EL (cell line): ENCODE data around the gene CBFB.
A peak's percentile ranks its signal among the peaks of the same experiment; 100 is the strongest.
"Not testable (repeated sequence)": the region's sequence is repeated elsewhere in the genome, so short reads cannot be mapped to it uniquely, and the experiment has no call there.

Experiments
- DNase-seq: peaks from one replicate; pipeline ENCODE4 v3.0.0-alpha.2; 2016

Gene CBFB

DNA sequence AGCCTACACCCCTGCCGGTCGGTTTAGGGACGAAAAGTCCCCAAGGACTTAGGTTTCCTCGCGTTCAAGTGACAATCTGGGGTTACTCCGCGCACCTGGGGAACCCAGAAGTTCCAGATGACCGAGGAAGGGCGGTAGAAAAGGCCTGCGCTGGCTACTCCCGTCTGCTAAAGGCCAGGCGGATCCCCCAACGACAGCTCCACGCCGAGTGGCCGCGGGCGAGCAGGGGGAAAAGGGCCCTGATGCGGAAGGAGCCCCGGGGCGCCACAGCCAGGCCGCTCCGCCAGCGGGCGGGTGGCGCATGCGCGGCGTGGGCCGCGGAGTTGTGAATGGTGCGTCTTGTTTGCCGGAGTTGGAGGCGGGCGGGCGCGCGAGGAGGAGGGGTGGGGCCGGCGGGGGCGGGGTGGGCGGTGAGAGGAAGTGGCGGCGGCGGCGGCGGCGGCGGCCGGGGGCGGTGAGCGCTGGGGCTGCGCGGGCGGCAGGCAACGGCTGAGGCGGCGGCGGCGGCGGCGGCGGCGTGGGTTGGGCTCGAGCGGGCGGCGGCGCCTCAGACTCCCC, at the start of gene CBFB:
TSS of gene CBFB (plus strand) at position 454 of the 558 bp plus-strand sequence. CDS start 259 bp downstream, outside the sequence.
- DNase-seq = peak; percentile 92

GRCh38 chr16:66983033-66983432, 45.9 kb upstream of the CBFB start:
- no peak for DNase-seq

DNA sequence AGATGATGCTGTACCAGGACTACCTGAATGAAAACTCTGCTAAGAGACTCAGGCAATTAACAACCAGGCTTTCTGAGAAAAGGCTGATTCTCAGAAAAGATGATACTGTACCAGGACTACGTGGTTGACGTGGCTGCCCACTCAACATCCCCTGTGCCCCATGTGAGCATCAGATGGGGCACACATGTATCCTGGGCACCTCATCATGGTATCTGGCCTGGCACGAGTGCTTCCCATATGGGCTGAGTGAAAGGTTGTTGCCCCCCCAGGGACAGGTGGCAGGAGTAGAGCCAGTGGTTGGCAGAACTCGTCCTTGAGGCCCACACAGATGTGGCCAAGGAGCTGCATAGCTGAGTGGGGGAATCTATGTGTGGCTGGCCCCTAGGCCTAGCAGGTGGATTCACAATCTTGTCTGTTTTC, 44.0 kb upstream of the CBFB start:
- DNase-seq = no peak

- no peak for DNase-seq
These were observed 42.4 kb upstream of the CBFB start for GRCh38 chr16:66986559-66986958.

DNA sequence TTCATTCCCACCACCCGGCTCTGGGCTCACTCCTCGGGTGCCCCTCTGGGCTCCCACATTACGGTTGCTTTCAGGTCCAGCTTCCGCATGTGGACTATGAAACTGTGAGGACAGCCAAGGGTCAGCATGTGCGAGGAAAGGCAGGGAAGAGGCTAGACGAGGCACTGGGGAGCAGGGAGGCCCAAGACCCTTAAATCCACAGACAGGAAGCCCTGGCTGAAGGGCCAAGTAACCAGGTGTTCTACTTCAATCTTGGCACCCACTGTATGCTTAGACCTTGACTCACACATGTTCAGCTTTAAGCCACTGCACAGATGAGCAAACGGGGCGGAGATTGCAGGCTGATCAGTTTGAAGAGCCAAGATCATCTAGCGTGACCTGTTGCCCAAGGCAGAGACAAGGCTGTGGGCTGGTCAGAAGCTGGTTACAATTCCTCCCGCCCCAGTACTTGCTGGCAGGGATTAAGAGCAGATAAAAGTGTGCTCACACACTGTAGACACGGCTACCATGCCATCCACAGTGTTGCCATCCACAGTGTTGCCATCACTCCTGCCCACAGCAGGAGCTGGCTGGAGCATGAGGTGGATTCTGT, 40.7 kb upstream of the CBFB start, which contains the start of gene CES4A:
TSS of gene CES4A (plus strand) at position 393 of the 592 bp plus-strand sequence. CDS start at position 577, 184 bp downstream.
- DNase-seq = peak; percentile 21

GRCh38 chr16:66991545-66992077, 37.3 kb upstream of the CBFB start:
- no peak for DNase-seq

- DNase-seq = not testable (repeated sequence)
These were observed 35.4 kb upstream of the CBFB start for GRCh38 chr16:66993558-66993957.

DNA sequence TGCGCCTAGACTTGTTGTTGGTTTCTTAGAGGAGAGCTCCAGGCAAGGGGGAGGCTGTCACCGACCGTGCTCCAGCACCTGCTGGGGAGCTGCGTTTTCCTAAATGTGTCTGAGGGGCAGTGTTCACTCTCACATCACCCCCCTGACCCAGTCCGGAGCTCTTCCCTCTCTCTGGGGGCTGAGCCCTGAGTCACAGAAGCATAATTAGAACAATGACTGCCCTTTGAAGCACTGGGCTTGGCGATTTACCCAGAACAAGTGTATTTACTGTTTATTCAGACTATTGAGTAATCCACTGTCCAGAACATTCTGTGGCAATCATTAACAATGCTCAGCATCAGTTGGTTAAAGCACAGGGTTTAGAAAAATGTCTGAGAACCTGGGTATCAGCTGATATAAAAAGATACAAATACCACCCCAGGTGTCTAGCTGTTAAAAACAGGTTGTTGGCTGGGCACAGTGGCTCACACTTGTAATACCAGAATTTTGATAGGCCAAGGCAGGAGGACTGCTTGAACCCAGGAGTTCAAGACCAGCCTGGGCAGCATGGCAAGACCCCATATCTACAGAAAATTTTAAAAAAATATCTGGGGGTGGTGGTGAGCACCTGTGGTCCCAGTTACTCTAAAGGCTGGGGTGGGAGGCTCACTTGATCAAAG, 32.5 kb upstream of the CBFB start:
- DNase-seq = peak; percentile 31

DNA sequence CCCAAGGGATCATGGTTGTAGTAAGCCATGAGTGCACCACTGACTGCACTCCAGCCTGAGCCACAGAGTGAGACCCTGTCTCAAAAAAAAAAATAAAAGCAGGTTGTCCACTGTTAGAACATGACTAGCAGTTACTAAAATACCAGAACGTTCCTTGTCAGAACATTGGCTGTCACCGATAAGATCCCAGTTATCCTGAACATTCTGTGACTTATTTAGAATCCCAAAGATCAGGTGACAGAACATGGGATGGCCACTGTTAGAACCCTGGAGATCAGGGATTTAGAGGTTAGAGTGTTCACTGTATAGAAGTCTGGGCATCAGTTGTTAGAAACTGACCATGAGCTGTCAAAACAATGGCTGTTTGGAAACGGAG, 32.0 kb upstream of the CBFB start:
- no peak for DNase-seq

DNA sequence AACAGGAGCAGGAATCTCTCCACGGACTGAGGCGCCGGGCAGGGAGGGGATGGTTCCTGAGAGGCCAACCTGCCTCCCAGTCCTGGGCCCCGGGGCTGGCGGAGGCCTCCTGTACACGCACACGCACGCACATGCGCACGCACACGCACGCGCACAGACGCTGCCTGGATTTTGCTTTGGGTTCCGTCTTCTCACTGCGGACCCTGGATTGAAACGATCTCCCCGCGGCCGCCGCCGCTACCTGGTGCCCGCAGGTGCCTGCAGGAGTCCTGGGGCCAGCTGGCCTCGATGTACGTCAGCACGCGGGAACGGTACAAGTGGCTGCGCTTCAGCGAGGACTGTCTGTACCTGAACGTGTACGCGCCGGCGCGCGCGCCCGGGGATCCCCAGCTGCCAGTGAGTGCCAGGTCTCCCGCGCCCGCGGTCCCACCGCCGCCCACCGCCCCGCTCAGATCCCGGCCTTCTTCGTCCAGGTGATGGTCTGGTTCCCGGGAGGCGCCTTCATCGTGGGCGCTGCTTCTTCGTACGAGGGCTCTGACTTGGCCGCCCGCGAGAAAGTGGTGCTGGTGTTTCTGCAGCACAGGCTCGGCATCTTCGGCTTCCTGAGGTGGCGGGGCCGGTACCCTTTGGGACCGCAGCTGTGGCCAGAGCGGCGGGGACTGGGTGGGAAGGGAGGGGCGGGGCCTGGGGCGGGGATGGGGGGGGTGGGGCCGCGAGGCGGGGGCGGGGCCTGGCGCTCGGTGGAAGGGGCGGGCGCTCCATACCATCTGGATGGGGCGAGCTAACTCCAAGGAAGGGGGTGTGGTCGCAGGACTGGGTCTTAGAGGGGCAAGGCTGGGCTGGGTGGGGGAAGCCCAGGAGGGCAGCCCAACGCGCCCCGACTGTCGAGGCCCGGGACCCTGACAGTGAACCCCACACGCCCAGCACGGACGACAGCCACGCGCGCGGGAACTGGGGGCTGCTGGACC, 28.3 kb upstream of the CBFB start:
- peak; percentile 32 for DNase-seq

- DNase-seq = peak; percentile 33
These were observed 27.2 kb upstream of the CBFB start for GRCh38 chr16:67001726-67002125.

DNA sequence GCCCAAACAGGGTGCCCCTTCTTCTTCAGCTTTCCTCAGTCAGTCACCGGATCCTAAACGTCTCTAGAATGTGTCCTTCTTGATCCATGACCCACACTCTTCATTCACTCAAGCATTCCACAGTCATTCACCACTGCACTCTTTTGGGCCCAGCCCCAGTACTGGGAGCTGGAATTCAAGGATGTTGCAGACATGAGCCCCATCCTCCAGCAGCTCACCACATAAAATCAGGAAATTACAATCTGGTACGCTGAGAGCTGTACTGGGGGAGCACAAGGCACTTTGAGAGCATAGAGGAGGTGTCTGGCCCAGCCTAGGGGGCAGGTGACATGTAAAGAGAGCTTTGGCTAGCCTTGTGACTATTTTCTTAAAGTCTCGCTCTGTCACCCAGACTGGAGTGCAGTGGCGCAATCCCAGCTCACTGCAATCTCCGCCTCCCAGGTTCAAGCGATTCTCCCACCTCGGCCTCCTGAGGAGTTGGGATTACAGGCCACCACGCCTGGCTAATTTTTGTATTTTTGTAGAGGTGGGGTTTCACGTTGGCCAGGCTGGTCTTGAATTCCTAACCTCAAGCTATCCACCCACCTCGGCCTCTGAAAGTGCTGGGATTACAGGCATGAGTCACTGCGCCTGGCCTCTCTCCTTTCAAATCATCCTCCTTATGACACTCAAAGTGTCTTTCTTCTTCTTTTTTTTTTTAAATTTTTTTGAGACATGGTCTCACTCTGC, 21.9 kb upstream of the CBFB start:
- DNase-seq = peak; percentile 56

- DNase-seq = no peak
These were observed 19.8 kb upstream of the CBFB start for GRCh38 chr16:67009158-67009557.

DNA sequence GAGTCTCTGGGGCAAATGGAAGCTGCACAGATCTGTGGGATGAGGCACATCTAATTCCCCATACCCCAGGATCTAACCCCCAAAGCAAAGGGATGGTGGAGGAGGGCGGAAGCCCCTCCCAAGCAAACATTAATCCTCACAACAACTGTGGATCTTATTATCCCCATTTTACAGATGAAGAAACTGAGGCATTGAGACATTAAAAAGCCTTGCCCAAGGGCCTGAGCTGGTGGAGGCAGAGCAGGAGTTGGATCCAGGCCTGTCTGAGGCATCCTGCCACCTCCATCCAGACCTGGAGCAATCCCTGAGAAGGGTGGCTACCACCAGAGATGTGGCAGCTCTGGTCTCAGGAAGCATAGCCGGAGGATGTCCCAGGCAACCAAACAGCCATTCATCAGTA, 17.7 kb upstream of the CBFB start:
- no peak for DNase-seq

DNA sequence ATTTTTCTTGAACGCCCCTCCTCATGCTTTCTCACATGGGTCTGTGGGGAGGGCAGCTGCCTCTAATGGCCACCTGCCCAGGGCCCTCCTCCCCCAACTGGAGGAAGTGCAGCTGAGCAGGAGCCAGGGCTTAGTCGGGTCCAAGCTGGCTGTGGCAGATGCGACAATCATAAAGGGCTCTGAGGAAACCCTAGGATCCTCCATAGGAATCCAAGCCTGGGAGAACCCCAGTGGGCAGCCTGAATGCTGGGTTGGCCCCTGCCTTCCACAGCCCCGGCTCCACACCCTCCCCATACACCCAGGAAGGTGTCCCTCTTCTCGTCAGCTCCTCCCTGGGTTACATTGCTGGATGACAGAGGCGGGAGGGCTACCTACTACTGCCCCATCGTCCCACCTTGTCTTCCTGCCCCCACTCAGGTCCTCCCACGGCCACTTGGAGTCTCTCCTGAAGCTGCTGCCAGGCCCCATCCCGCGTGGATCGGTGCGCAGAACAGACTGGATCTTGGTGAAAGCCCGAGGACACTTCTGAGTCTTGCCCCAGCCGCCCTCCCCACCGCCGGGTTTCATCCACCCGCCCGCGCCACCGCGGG, 15.6 kb upstream of the CBFB start:
- DNase-seq = no peak

DNA sequence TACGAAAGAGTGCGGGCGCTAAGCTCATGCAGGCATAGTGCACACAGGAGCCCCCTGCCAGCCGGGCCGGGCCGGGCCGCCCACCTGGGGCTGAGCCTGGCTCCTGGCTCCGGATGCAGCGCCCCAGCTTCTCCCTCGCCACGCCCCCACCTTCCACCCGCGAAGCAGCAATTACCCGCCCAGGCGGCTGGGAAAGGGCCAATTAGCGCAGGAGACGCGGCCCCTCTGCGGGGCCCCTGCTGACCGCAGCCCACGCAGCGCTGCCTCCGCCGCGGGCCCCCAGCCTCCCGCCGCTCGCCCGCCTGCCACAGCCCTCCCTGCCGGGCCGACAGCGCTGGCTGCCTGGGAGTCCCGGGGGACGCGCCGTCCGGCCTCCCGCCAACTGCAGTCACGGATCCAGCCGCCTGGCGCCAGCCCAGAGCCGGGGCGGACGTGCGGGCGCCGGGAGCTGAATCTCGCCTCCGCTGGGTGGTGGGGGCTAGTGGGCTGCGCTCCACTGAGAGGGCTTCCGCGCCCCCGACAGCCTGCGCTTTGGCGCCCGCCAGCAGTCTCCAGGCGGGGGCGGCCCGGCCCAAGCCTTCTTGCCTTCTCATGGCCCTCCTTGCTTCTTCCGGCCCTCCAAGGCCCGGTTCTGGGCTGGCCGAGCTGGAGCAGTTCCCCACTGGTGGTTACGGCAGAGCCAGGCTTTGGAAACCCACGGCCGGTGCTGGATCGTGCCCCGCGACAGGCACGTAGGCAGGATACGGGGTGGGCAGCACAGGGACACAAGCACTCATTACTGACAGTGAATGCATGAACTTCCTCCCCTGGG, 14.9 kb upstream of the CBFB start:
- DNase-seq = peak; percentile 64

DNA sequence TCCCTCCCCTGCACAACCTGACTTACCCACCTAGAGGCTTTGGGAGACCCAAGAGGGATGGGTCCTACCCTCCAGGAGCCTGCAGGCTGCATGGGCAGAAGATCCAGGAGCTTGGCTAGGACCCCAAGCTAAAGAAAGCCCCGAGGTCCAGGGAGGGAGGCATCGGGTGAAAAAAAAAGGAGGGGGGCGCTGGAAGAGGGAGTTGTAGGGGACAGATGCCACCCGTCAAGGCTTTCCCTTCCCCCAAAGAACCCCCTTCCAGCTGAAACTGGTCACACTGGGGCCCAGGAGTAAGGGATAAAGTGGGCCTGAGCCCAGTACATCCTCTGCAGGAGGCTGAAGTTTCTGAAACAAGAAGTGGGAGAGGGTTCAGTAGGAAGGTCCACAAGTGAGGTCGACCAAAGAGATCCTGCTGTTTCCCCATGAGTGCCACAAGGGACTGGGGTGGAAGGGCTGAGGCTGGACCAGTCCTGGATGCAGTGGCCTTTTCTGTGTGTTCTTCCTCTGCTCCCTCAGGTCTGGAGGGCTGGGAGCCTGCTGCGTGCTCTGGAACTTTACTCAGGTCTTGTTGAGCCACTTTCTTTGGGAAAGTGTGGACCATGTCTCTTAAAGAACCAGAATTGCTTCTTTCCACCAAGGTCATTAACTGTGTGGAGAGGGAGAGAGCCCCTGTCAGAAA, 14.2 kb upstream of the CBFB start:
- DNase-seq = no peak

GRCh38 chr16:67015313-67015731, 13.6 kb upstream of the CBFB start:
- no peak for DNase-seq

DNA sequence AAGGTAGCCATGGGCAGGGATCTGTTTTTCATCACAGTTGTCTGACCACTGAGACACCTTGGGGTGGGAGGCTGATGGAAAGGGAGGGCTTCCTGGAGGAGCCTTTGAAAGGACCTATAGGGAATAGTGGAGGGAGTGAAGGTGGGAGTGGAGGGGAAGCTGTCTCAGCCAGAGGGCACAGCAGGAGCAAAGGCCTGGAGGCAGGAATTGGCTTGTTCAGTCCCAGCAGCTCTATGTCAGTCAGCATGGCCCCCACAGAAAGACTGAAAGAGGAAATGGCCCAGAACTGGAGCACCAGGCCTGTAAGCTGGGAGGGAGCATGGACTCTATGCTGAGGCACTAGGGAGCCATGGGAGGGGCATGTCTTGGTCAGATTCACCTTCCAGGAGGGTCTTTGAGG, 12.8 kb upstream of the CBFB start:
- DNase-seq = no peak
